BLaER1 (cell line): Measurements from ENCODE around the gene CASP8.

ENCODE experiments used
- H3K27ac ChIP-seq: shearing (Covaris generic); formaldehyde crosslinking; 2 replicates; pipeline ENCODE4 v1.8.1; 2022
- H3K27me3 ChIP-seq: shearing (Covaris generic); formaldehyde crosslinking; 2 replicates; pipeline ENCODE4 v1.8.1; 2022
- H3K36me3 ChIP-seq: shearing (Covaris generic); formaldehyde crosslinking; 2 replicates; pipeline ENCODE4 v1.8.1; 2022
- H3K4me1 ChIP-seq: shearing (Covaris generic); formaldehyde crosslinking; 2 replicates; pipeline ENCODE4 v1.8.1; 2022
- H3K4me2 ChIP-seq: shearing (Covaris generic); formaldehyde crosslinking; 2 replicates; pipeline ENCODE4 v1.8.1; 2022
- H3K4me3 ChIP-seq: shearing (Covaris generic); formaldehyde crosslinking; 2 replicates; pipeline ENCODE4 v1.8.1; 2022
- H3K9ac ChIP-seq: shearing (Covaris generic); formaldehyde crosslinking; 2 replicates; pipeline ENCODE4 v1.8.1; 2022
- H3K9me3 ChIP-seq: shearing (Covaris generic); formaldehyde crosslinking; 2 replicates; pipeline ENCODE4 v1.8.1; 2022
- H4K20me1 ChIP-seq: shearing (Covaris generic); formaldehyde crosslinking; 2 replicates; pipeline ENCODE4 v1.8.1; 2022
- Cebpa-rat ChIP-seq: shearing (Covaris generic); IDR thresholded peaks from 2 replicates; pipeline ENCODE4 v1.8.1; 2022

CASP8 gene

DNA sequence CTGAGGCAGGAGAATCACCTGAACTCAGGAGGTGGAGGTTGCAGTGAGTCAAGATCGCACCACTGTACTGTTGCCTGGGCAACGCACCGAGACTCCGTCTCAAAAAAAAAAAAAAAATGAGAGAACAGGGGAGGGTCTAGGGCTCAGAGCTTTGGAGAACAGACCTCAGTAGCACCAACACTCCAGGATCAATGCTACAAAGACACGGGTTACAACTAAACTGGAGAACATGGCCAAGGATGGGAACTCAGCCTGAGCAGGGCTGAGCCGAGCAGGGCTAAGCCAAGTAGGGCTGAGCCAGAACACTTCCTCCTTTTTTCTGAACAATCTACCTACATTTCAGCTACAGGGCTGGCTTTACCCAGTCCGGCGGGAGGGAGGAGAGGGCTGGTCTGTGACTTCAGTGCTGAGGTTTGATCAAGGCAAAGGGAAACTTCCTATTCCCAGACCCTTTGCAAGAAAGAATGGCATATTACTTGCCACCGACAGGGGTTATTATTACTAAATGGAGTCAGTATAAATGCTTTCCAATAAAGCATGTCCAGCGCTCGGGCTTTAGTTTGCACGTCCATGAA lies 2.9 kb upstream of the CASP8 start:
- Histone ChIP-seq H4K20me1 (no peaks in the 10 kb centered on the region), H3K9me3 (no peaks in the 10 kb centered on the region), H3K27me3 (no peaks in the 10 kb centered on the region), H3K4me1 (peaks cover 97% of the 10 kb centered on the region), H3K27ac (peak overlapping the region; percentile 96), H3K4me3 (peak overlapping the region; percentile 66), H3K4me2 (peak overlapping the region; percentile 95), H3K9ac (peak overlapping the region; percentile 86), H3K36me3 (peaks cover 14% of the 10 kb centered on the region)
- TF ChIP-seq Cebpa-rat, result no peak

DNA sequence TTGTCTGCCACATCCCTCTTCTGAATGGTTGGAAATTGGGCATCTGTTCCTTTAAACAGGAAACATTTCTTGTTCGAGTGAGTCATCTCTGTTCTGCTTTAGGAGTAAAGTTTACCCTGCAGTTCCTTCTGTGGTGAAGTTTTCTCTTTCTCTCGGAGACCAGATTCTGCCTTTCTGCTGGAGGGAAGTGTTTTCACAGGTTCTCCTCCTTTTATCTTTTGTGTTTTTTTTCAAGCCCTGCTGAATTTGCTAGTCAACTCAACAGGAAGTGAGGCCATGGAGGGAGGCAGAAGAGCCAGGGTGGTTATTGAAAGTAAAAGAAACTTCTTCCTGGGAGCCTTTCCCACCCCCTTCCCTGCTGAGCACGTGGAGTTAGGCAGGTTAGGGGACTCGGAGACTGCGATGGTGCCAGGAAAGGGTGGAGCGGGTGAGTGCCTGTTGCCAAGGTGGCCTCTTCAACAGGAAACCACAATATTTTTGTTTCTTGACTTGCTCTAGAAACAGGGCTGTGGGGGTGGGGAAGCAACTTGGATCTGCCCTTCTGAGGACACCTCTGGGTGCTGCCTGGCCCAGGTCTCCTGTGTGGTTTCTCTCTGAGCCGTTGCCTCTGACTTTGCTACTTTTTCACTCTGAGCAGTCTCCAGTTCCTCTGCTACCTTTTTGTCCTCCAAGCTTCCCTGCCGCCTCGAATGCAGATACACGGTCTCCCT lies 2.2 kb upstream of the CASP8 start:
- Histone ChIP-seq H3K27me3 (no peaks in the 10 kb centered on the region), H3K9me3 (no peaks in the 10 kb centered on the region), H3K9ac (peak overlapping the region; percentile 86), H3K4me2 (peak overlapping the region; percentile 95), H3K36me3 (peaks cover 14% of the 10 kb centered on the region), H3K4me1 (peaks cover 97% of the 10 kb centered on the region), H3K4me3 (peak overlapping the region; percentile 66), H3K27ac (peak overlapping the region; percentile 96), H4K20me1 (no peaks in the 10 kb centered on the region)
- TF ChIP-seq Cebpa-rat, result no peak

DNA sequence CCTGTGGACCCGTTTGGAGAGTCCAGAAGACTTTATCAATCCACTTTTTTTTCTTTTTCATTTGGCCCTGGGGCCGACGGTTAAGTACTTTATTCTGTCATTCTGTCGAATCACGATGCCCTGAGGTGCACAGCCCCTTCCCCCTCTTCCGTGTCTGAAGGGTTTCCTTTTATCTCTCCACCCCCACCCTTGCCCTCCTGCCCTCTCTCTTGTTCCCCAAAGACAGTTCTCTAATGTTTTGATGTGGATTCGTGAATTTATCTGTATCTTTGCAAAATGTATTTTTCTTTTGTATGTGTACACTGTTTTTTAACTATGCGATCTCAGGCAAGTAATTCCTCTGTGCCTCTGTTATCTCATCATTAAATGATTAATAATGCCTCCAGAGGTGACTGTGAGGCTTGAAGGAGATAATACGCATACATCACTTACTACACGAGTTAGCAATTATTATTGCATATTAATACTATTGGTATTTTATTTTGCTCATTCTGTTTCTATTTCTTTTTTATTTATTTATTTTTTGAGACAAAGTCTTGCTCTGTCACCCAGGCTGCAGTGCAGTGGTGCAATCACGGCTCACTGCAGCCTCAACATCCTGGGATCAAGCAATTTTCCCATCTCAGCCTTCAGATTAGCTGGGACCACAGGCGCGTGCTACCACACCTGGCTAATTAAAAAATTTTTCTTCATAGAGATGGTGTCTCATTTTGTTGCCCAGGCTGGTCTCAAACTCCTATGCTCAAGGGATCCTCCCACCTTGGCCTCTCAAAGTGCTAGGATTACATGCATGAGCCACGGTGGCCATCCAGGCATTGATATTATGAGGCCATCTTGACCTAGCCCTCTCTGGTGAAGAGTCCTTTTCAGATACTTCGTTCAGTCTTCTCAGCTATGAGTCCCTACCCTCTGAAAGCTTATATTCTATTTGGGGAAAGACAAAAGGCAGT lies 1.4 kb upstream of the CASP8 start:
- peak overlapping the region; percentile 96 for H3K27ac ChIP-seq

DNA sequence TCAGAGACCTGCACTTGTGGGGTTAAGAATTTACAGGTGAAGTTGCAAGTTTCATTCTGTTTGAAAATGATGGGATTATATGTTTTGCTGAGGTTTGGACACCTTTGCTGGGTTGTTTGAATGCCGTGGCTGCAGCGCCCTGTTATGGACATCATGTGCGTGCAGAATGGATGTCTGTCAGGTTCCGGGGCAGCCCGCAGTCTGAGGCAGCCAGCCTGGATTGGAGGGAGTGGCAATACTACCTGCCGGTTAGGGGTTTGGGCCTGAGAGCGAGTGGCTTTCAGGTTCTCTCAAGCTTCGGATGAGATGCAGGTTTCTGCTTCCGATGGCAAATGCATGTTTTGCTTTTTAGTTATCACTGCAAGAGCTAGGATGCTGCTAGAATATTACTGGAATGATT lies 1.1 kb downstream of the CASP8 start:
- no peak for TF ChIP-seq Cebpa-rat
- Histone ChIP-seq H4K20me1 (peaks cover 31% of the 10 kb centered on the region), H3K36me3 (peaks cover 10% of the 10 kb centered on the region), H3K4me2 (peak overlapping the region; percentile 95), H3K4me1 (peaks cover 90% of the 10 kb centered on the region), H3K4me3 (peak overlapping the region; percentile 60), H3K27ac (peak overlapping the region; percentile 37; the same call in 1 of the 2 replicates), H3K9me3 (no peaks in the 10 kb centered on the region), H3K9ac (peak overlapping the region; percentile 67), H3K27me3 (no peaks in the 10 kb centered on the region)

More for the DNA sequence above, 1.4 kb upstream of the CASP8 start:
- Histone ChIP-seq H4K20me1 (peaks cover 5% of the 10 kb centered on the region; the same call in 1 of the 2 replicates), H3K9me3 (no peaks in the 10 kb centered on the region), H3K36me3 (peaks cover 14% of the 10 kb centered on the region), H3K4me1 (peaks cover 97% of the 10 kb centered on the region), H3K4me3 (peak overlapping the region; percentile 66), H3K27me3 (no peaks in the 10 kb centered on the region), H3K9ac (peak overlapping the region; percentile 86), H3K4me2 (peak overlapping the region; percentile 95)
- TF ChIP-seq Cebpa-rat, result no peak

DNA sequence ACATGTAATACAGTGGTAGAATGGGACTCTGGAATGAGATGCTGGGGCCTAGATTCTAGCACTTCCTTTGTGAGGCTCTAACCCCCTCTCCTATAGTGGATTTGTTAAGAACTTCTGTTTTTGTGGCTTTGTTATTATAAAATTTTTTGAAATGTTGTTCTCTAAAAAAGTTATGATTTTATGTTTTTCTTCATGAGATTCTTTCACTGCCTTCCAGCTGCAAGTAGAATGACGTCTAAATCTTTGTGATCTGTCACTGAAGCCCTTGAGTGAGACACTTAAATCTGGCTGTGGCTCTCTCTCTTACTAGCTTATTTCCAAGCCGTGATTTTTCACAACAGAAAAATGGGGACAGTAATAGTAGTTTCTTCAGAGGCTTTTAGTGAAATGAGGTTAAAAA lies 1.6 kb downstream of the CASP8 start:
- H3K4me1 ChIP-seq, result peaks cover 86% of the 10 kb centered on the region
- H3K9me3 ChIP-seq, result no peaks in the 10 kb centered on the region
- peaks cover 35% of the 10 kb centered on the region for H4K20me1 ChIP-seq
- peak overlapping the region; percentile 60 for H3K4me3 ChIP-seq
- H3K36me3 ChIP-seq, result peaks cover 15% of the 10 kb centered on the region
- no peak for TF ChIP-seq Cebpa-rat
- peak overlapping the region; percentile 37; the same call in 1 of the 2 replicates for H3K27ac ChIP-seq
- H3K27me3 ChIP-seq, result no peaks in the 10 kb centered on the region
- peak overlapping the region; percentile 95 for H3K4me2 ChIP-seq
- peak overlapping the region; percentile 67 for H3K9ac ChIP-seq

DNA sequence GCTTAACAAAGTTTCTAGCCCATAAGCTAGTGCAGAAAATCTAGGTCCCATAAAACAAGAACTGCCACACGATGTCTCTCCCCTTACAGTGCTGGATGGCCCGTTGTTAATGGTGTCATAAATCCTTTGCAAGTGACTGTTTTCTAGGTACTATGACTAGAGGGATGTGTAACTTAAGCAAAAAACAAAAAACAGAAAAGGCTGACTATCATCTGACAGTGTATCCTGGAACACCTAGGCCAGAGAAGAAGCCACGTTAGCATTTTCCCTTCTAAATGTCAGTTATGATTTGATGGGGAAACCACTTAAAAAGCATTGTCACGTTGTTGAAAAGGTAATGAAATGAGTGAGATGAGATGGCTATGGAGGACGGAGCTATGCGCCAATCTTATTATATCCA lies 2.4 kb downstream of the CASP8 start:
- H4K20me1 ChIP-seq, result peaks cover 35% of the 10 kb centered on the region
- no peak overlapping the region for H3K27ac ChIP-seq
- H3K9me3 ChIP-seq, result no peaks in the 10 kb centered on the region
- peaks cover 22% of the 10 kb centered on the region for H3K36me3 ChIP-seq
- H3K4me2 ChIP-seq, result peak overlapping the region; percentile 61
- H3K27me3 ChIP-seq, result no peaks in the 10 kb centered on the region
- peaks cover 77% of the 10 kb centered on the region for H3K4me1 ChIP-seq
- TF ChIP-seq Cebpa-rat, result no peak
- H3K9ac ChIP-seq, result no peak overlapping the region
- no peak overlapping the region for H3K4me3 ChIP-seq

DNA sequence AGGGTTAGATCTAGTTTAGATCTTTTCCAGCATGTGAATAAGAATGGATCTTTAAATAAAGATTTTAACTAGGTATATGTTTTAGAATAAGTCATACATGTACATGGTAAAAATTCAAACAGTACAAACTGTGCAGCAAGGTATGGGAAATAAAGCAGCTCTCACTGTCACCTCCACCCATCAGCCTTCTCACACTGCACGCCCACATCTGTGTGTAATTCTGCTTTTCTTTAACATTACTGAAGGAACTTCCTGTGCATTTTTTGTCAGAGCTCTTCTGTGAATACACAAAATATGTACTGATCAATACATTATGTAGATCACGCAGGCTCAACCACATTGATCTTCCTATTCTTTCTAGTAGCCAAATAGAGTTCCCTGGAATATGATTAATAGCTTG lies 3.4 kb downstream of the CASP8 start:
- Histone ChIP-seq H3K4me3 (no peak overlapping the region), H3K9me3 (no peaks in the 10 kb centered on the region), H4K20me1 (peaks cover 35% of the 10 kb centered on the region), H3K36me3 (peaks cover 33% of the 10 kb centered on the region), H3K27me3 (no peaks in the 10 kb centered on the region), H3K4me2 (peak overlapping the region; percentile 61), H3K4me1 (peaks cover 68% of the 10 kb centered on the region), H3K27ac (no peak overlapping the region), H3K9ac (no peak overlapping the region)
- no peak for TF ChIP-seq Cebpa-rat

DNA sequence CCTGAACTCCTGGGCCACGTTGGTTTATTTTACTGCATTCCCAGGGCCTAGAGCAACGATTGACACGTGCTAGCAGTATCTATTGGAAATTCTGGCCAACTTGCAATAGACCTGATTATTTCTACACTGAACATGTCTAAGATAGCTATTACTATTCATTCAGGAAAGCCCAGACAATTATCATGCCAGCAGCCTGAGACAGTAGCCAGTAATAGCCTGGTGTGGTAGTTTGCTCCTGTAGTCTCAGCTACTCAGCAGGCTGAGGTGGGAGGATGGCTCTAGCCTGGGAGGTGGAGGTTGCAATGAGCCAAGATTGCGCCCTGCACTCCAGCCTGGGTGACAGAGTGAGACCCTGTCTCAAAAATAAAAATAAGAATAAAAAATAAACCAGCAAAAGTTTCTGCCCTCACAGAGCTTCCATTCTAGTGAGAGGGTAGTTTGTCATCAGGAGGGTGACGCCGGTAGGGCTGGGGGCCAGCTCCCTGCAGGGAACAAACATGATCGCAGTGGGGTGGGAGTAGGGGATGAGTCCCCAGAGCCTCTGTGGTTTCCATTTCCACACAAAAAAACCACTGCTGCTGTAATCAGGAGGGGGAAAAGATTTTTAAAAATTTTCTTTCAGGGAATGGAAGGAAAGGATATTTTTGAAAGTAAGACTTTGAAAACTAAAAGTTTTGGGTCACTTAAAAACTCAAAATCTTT lies 4.3 kb downstream of the CASP8 start:
- peaks cover 41% of the 10 kb centered on the region for H3K36me3 ChIP-seq
- no peak for TF ChIP-seq Cebpa-rat
- H4K20me1 ChIP-seq, result peaks cover 35% of the 10 kb centered on the region
- peaks cover 60% of the 10 kb centered on the region for H3K4me1 ChIP-seq
- no peak overlapping the region for H3K4me3 ChIP-seq
- H3K9me3 ChIP-seq, result no peaks in the 10 kb centered on the region
- H3K4me2 ChIP-seq, result peak overlapping the region; percentile 61
- H3K27ac ChIP-seq, result no peak overlapping the region
- no peak overlapping the region for H3K9ac ChIP-seq
- no peaks in the 10 kb centered on the region for H3K27me3 ChIP-seq

DNA sequence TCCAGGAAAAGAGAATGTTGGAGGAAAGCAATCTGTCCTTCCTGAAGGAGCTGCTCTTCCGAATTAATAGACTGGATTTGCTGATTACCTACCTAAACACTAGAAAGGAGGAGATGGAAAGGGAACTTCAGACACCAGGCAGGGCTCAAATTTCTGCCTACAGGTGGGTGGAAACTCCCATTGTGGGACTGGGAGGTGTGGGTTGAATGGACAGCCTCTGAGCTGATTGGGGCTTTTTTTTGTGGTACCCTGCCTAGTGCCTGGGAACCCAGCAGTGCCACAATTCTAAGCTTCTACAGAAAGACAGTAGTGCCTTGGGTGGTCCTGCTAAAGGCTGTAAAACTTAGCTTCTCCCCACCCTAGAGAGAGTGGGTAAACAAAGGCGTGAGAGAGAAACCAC lies 6.3 kb downstream of the CASP8 start:
- Histone ChIP-seq H3K4me2 (no peak overlapping the region), H3K27me3 (no peaks in the 10 kb centered on the region), H4K20me1 (peaks cover 35% of the 10 kb centered on the region), H3K9ac (no peak overlapping the region), H3K27ac (no peak overlapping the region), H3K4me1 (peaks cover 40% of the 10 kb centered on the region), H3K9me3 (no peaks in the 10 kb centered on the region), H3K4me3 (no peak overlapping the region), H3K36me3 (peaks cover 61% of the 10 kb centered on the region)
- no peak for TF ChIP-seq Cebpa-rat
